Choroid plexus epithelial cell (primary cell): ENCODE results near the gene CLCA1.

Experiments
- DNase-seq: peaks from one replicate; pipeline ENCODE4 v3.0.0-alpha.2; 2010; ENCODE audit warnings: low read depth
- H3K4me3 ChIP-seq: 2 replicates; pipeline ENCODE4 v1.5.1; 2011; ENCODE audit warnings: low read depth, mild to moderate bottlenecking, control low read depth, low read length, moderate library complexity
- CTCF ChIP-seq: conservative IDR thresholded peaks from 2 replicates; pipeline ENCODE4 v1.5.1; 2011; ENCODE audit warnings: low read depth, mild to moderate bottlenecking, control low read depth, inconsistent platforms, low read length, moderate library complexity

CLCA1 gene

DNA sequence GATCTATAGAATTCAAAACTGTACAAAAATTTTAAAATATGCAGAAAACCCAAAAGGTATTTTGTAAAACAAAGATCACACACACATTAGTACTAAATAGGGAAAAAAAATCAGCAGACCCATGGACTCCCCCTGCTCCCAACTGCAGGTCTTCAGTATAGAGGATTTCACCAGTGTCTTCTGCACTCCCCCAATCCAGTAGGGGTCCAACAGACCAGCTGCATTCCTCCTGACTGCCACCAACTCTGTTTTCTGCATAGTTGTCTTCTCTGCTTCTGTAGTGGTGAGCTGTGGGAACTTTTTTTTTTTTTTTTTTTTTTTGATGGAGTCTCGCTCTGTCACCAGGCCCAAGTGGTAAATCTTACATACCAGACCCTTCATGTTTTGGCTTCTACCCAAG is 22.8 kb upstream of the CLCA1 start:
- H3K4me3 ChIP-seq: no peak overlapping the region
- TF ChIP-seq CTCF: no peak
- DNase-seq: no peak

DNA sequence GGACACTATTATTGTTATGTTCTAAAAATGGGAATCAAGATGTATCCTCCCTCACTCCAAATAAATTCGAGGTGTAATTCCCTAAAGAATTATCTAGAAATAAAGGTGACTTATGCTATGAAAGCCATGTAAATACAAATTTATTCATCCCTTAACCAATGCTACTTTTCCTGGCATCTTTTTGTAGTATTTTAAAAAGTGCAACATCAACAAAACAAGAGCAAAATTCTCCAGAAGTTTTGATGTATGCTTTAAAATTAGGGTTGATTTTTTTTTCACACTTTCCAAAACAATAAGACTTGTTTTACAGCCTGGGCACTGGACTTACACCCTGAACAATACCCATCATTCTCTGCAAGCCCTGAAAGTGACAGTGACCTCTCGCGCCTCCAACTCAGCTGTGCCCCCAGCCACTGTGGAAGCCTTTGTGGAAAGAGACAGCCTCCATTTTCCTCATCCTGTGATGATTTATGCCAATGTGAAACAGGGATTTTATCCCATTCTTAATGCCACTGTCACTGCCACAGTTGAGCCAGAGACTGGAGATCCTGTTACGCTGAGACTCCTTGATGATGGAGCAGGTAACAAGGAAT is 21.4 kb upstream of the CLCA1 start:
- no peak for DNase-seq

GRCh38 chr1:86448670-86449069 is 20.1 kb upstream of the CLCA1 start:
- H3K4me3 ChIP-seq: no peak overlapping the region
- TF ChIP-seq CTCF: no peak
- DNase-seq: no peak

More for the DNA sequence above, 21.4 kb upstream of the CLCA1 start:
- no peak for TF ChIP-seq CTCF
- H3K4me3 ChIP-seq: no peak overlapping the region

GRCh38 chr1:86449103-86449502 is 19.6 kb upstream of the CLCA1 start:
- H3K4me3 ChIP-seq: no peak overlapping the region
- no peak for TF ChIP-seq CTCF
- no peak for DNase-seq

GRCh38 chr1:86450847-86451246 is 17.9 kb upstream of the CLCA1 start:
- no peak overlapping the region for H3K4me3 ChIP-seq
- DNase-seq: no peak
- TF ChIP-seq CTCF: no peak

- H3K4me3 ChIP-seq: no peak overlapping the region
- no peak for TF ChIP-seq CTCF
- no peak for DNase-seq
Measured at GRCh38 chr1:86453664-86454063, 15.1 kb upstream of the CLCA1 start.

DNA sequence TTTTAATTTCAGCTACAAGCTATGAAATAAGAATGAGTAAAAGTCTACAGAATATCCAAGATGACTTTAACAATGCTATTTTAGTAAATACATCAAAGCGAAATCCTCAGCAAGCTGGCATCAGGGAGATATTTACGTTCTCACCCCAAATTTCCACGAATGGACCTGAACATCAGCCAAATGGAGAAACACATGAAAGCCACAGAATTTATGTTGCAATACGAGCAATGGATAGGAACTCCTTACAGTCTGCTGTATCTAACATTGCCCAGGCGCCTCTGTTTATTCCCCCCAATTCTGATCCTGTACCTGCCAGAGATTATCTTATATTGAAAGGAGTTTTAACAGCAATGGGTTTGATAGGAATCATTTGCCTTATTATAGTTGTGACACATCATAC is 13.7 kb upstream of the CLCA1 start:
- DNase-seq: no peak
- no peak for TF ChIP-seq CTCF

More for the DNA sequence above, 13.7 kb upstream of the CLCA1 start:
- no peak overlapping the region for H3K4me3 ChIP-seq
